ENCODE data around the gene ZNF385D. TPM values are rescaled to one million over a fixed set of nuclear protein-coding genes. Genes with fewer than 3 reads are reported as not detected.
A peak's percentile ranks its signal among the peaks of the same experiment; 100 is the strongest.

Gene ZNF385D
- total and polyA plus RNA-seq, 2 of the 13 experiments (the other 11 are each of a cell fraction or from before 2014, with no cell fraction given) = not detected

DNA sequence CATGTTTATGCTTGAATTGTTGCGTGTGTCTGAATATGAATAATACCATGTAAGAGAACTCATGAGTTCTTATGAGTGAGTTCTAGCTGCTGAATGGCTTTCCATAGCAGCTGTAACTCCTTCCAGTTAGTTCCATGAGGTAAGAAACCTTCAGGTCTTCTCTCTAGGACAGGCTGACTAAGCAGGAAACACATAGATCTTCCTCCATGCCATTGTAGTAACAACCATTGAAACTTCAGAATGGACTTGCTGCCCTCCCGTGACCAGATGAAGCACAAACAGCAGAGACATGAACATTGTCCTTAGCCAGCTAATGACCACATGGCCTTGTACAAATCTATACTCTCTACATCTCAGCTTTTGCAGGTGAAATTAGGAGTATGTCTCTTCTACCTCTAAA, 200.0 kb downstream of the ZNF385D start:
- intact Hi-C loops (cut with micrococcal nuclease; ENCODE audit: unreplicated experiment) = no loop called here
- Histone ChIP-seq H3K9ac (ENCODE audit: insufficient read depth, low read depth, low read length) (no peak overlapping the region), H3K9me3 (ENCODE audit: low read length) (no peaks in the 10 kb centered on the region; the same call in 1 of the 2 replicates), H3K27ac (ENCODE audit: extremely low read length, insufficient read depth, low read length) (no peak overlapping the region), H3K4me1 (ENCODE audit: insufficient read depth, low read length) (no peaks in the 10 kb centered on the region), H3K79me2 (ENCODE audit: insufficient read depth, low read length) (no peaks in the 10 kb centered on the region), H3K4me2 (ENCODE audit: low read depth, low read length) (no peak overlapping the region), H3K4me3 (replicated peaks in 1 of 3; ENCODE audit: insufficient read depth in 1 of 3, low read depth in 2 of 3, low read length in 3 of 3) (no peak overlapping the region), H2AFZ (ENCODE audit: low read length) (no peak overlapping the region), H3K27me3 (ENCODE audit: control insufficient read depth in 1 of 2, insufficient read depth in 2 of 2, low read length in 2 of 2) (no peaks in the 10 kb centered on the region; a peak in 1 of 5 replicates), H3K36me3 (replicated peaks in 1 of 2; ENCODE audit: control insufficient read depth in 1 of 2, insufficient read depth in 2 of 2, low read length in 2 of 2) (no peaks in the 10 kb centered on the region), H4K20me1 (ENCODE audit: insufficient read depth, low read length) (no peaks in the 10 kb centered on the region)
- CTCF ChIA-PET (ENCODE audit: low intra/inter-chr PET ratio, low total read pairs) = no interaction called here
- TF ChIP-seq ZNF543 (CRISPR knock-in tag; IDR thresholded peaks at IDR 0.05) (no peak), ZNF788 (CRISPR knock-in tag; IDR thresholded peaks at IDR 0.05; ENCODE audit: borderline replicate concordance) (no peak), CTCF (CRISPR knock-in tag; IDR thresholded peaks at IDR 0.05) (peak; percentile 47), DR1 (CRISPR knock-in tag; IDR thresholded peaks at IDR 0.05) (no peak), RBM39 (IDR thresholded peaks at IDR 0.05; ENCODE audit: low read depth, low read length, poor library complexity, severe bottlenecking) (no peak), STAG1 (CRISPR knock-in tag; IDR thresholded peaks at IDR 0.05) (peak; percentile 53), ZBTB3 (CRISPR knock-in tag; IDR thresholded peaks at IDR 0.05; ENCODE audit: borderline replicate concordance, low read depth) (no peak), JDP2 (CRISPR knock-in tag; IDR thresholded peaks at IDR 0.05; ENCODE audit: borderline replicate concordance) (no peak), CBX1 (IDR thresholded peaks at IDR 0.05; ENCODE audit: low read depth) (no peak), CENPX (CRISPR knock-in tag; IDR thresholded peaks at IDR 0.05) (no peak), NFKBIZ (CRISPR knock-in tag; IDR thresholded peaks at IDR 0.05) (no peak), ZNF83 (CRISPR knock-in tag; IDR thresholded peaks at IDR 0.05; ENCODE audit: borderline replicate concordance) (no peak)
- TF ChIP-seq, protein P1, sequence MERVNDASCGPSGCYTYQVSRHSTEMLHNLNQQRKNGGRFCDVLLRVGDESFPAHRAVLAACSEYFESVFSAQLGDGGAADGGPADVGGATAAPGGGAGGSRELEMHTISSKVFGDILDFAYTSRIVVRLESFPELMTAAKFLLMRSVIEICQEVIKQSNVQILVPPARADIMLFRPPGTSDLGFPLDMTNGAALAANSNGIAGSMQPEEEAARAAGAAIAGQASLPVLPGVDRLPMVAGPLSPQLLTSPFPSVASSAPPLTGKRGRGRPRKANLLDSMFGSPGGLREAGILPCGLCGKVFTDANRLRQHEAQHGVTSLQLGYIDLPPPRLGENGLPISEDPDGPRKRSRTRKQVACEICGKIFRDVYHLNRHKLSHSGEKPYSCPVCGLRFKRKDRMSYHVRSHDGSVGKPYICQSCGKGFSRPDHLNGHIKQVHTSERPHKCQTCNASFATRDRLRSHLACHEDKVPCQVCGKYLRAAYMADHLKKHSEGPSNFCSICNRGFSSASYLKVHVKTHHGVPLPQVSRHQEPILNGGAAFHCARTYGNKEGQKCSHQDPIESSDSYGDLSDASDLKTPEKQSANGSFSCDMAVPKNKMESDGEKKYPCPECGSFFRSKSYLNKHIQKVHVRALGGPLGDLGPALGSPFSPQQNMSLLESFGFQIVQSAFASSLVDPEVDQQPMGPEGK (CRISPR knock-in tag; IDR thresholded peaks at IDR 0.05) = no peak
- TF ChIP-seq, protein P2, sequence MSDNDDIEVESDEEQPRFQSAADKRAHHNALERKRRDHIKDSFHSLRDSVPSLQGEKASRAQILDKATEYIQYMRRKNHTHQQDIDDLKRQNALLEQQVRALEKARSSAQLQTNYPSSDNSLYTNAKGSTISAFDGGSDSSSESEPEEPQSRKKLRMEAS (IDR thresholded peaks at IDR 0.05) = no peak
- FAIRE-seq (no peak), ATAC-seq (peak; percentile 49; the same call in 2 of the 3 replicates), DNase-seq (ENCODE audit: low spot score) (peak; percentile 1)
- POLR2A ChIA-PET = no interaction called here
- 21% methylated on average over 2 of the region's 2 CpGs for WGBS (ENCODE audit: low lambda C conversion rate)
- no TSS peak for BruUV-seq (replicated peaks)
- in situ Hi-C loops (cut with HindIII; ENCODE audit: extremely low pct_ligation_motif_present, low pct_unique_long_range_greater_than_20kb) = no loop called here

All from HepG2 (cell line).